ENCODE data around the gene OXGR1.

The OXGR1 gene

GRCh38 chr13:96948127-96948526, 46.1 kb downstream of the OXGR1 start:
- Histone ChIP-seq H2AFZ (ENCODE audit: low read length) (no peak overlapping the region), H3K27me3 (replicated peaks; ENCODE audit: insufficient read depth, low read length) (no peaks in the 10 kb centered on the region), H3K9ac (ENCODE audit: low read length) (no peak overlapping the region), H3K79me2 (ENCODE audit: low read length) (no peaks in the 10 kb centered on the region), H3K9me2 (replicated peaks; ENCODE audit: insufficient read depth, low read length) (no peaks in the 10 kb centered on the region), H3K27ac (ENCODE audit: low read length) (no peak overlapping the region), H3K4me2 (ENCODE audit: low read depth, low read length) (no peak overlapping the region), H3F3A (ENCODE audit: insufficient read depth, low read length) (no peaks in the 10 kb centered on the region), H3K4me3 (ENCODE audit: low read length) (no peak overlapping the region), H3K36me3 (replicated peaks; ENCODE audit: insufficient read depth, low read length) (no peaks in the 10 kb centered on the region), H4K20me1 (ENCODE audit: insufficient read depth, low read length) (no peaks in the 10 kb centered on the region), H3K9me3 (replicated peaks; ENCODE audit: insufficient read depth, low read length) (no peaks in the 10 kb centered on the region), H3K4me1 (ENCODE audit: low read length) (no peaks in the 10 kb centered on the region)
- no peak for DNase-seq
- TF ChIP-seq EZH2 (optimal IDR thresholded peaks at IDR 0.05; ENCODE audit: low read depth, low read length) (no peak), EZH2phosphoT487 (IDR thresholded peaks at IDR 0.05; ENCODE audit: low read length) (no peak), CTCF (IDR thresholded peaks at IDR 0.05; ENCODE audit: low read length) (no peak)

GRCh38 chr13:96947343-96947910, 46.8 kb downstream of the OXGR1 start:
- Histone ChIP-seq H3K9ac (ENCODE audit: low read length) (no peak overlapping the region), H3K4me3 (ENCODE audit: low read length) (no peak overlapping the region), H2AFZ (ENCODE audit: low read length) (no peak overlapping the region), H3K9me2 (replicated peaks; ENCODE audit: insufficient read depth, low read length) (no peaks in the 10 kb centered on the region), H3K79me2 (ENCODE audit: low read length) (no peaks in the 10 kb centered on the region), H3K4me1 (ENCODE audit: low read length) (no peaks in the 10 kb centered on the region), H3K36me3 (replicated peaks; ENCODE audit: insufficient read depth, low read length) (no peaks in the 10 kb centered on the region), H4K20me1 (ENCODE audit: insufficient read depth, low read length) (no peaks in the 10 kb centered on the region), H3F3A (ENCODE audit: insufficient read depth, low read length) (no peaks in the 10 kb centered on the region), H3K4me2 (ENCODE audit: low read depth, low read length) (no peak overlapping the region), H3K9me3 (replicated peaks; ENCODE audit: insufficient read depth, low read length) (no peaks in the 10 kb centered on the region), H3K27me3 (replicated peaks; ENCODE audit: insufficient read depth, low read length) (no peaks in the 10 kb centered on the region), H3K27ac (ENCODE audit: low read length) (no peak overlapping the region)
- TF ChIP-seq CTCF (IDR thresholded peaks at IDR 0.05; ENCODE audit: low read length) (no peak), EZH2 (optimal IDR thresholded peaks at IDR 0.05; ENCODE audit: low read depth, low read length) (no peak), EZH2phosphoT487 (IDR thresholded peaks at IDR 0.05; ENCODE audit: low read length) (no peak)
- DNase-seq = no peak

- H3K36me3 ChIP-seq (replicated peaks; ENCODE audit: insufficient read depth, low read length) = no peaks in the 10 kb centered on the region
- no peak overlapping the region for H2AFZ ChIP-seq (ENCODE audit: low read length)
- no peak overlapping the region for H3K27ac ChIP-seq (ENCODE audit: low read length)
- H3K9ac ChIP-seq (ENCODE audit: low read length) = no peak overlapping the region
- H3K27me3 ChIP-seq (replicated peaks; ENCODE audit: insufficient read depth, low read length) = no peaks in the 10 kb centered on the region
- no peak overlapping the region for H3K4me3 ChIP-seq (ENCODE audit: low read length)
- H3F3A ChIP-seq (ENCODE audit: insufficient read depth, low read length) = no peaks in the 10 kb centered on the region
- no peaks in the 10 kb centered on the region for H3K9me3 ChIP-seq (replicated peaks; ENCODE audit: insufficient read depth, low read length)
- TF ChIP-seq CTCF (IDR thresholded peaks at IDR 0.05; ENCODE audit: low read length) (no peak), EZH2 (optimal IDR thresholded peaks at IDR 0.05; ENCODE audit: low read depth, low read length) (no peak), EZH2phosphoT487 (IDR thresholded peaks at IDR 0.05; ENCODE audit: low read length) (no peak)
- no peaks in the 10 kb centered on the region for H3K9me2 ChIP-seq (replicated peaks; ENCODE audit: insufficient read depth, low read length)
- DNase-seq = no peak
- H3K4me1 ChIP-seq (ENCODE audit: low read length) = no peaks in the 10 kb centered on the region
- H4K20me1 ChIP-seq (ENCODE audit: insufficient read depth, low read length) = no peaks in the 10 kb centered on the region
- no peak overlapping the region for H3K4me2 ChIP-seq (ENCODE audit: low read depth, low read length)
- H3K79me2 ChIP-seq (ENCODE audit: low read length) = no peaks in the 10 kb centered on the region
Measured at GRCh38 chr13:96946709-96947311, 47.5 kb downstream of the OXGR1 start.

Data from MM.1S (cell line).